Measurements from ENCODE around the gene MYOG. TPM values are rescaled to one million over a fixed set of nuclear protein-coding genes. Genes with fewer than 3 reads are reported as not detected.

The MYOG gene
- total RNA-seq, 4 donors from 2014 or later, result not detected

DNA sequence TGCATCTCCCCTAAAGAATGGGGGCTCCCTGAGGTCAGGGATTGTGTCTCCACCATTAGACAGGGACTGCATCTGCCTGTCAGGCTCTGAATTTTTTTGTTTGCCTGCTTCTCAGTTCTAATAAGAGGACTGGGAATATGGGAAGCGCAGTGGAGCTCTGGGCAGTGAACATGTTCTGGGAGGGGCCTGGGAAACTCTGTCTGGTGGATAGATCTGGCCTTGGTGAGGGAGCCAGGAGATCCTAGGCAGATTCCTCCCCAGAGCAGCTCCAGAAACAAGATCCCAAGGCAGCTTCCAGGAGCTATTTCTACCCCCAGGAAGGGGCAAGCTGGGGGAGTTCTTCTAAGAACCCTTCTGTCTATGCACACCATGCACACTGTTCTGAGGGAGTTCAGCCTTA, 12.6 kb upstream of the MYOG start:
- Histone ChIP-seq H3K27me3 (no peaks in the 10 kb centered on the region), H3K27ac (no peak overlapping the region), H3K36me3 (no peaks in the 10 kb centered on the region), H3K9me3 (peaks cover 0 to 13% (median 0%) of the 10 kb centered on the region in 4 donors), H3K4me3 (no peak overlapping the region), H3K4me1 (no peaks in the 10 kb centered on the region)
- no peak for DNase-seq
- TF ChIP-seq CTCF (IDR thresholded peaks at IDR 0.05) (no peak), POLR2A (IDR thresholded peaks at IDR 0.05) (no peak)

DNA sequence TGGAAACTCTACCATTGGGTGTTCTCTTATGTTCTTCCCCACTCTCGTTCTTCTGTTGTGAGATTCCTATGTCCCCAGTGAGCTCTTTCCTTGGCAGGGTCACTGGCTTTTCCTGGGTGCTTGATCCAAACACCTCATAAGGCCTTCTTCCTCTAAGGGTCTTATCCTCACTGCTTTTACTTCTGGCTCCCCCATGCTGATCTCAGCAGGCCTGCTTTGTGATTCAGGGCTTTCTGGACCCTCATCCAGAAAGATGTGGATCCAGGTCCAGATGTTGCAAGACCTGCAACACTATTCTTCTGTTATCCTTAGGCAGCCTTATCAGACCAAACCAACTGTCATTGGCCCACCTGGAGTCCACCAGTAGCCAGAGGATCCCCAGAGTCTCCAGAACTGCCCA, 11.2 kb upstream of the MYOG start:
- Histone ChIP-seq H3K27ac (no peak overlapping the region), H3K4me1 (no peaks in the 10 kb centered on the region), H3K4me3 (no peak overlapping the region), H3K36me3 (no peaks in the 10 kb centered on the region), H3K9me3 (peaks cover 0 to 13% (median 0%) of the 10 kb centered on the region in 4 donors), H3K27me3 (no peaks in the 10 kb centered on the region)
- DNase-seq, result no peak
- no peak for TF ChIP-seq POLR2A (IDR thresholded peaks at IDR 0.05)

GRCh38 chr1:203096566-203096965, 10.8 kb upstream of the MYOG start:
- H3K9me3 ChIP-seq, result peaks cover 0 to 13% (median 0%) of the 10 kb centered on the region in 4 donors
- H3K4me3 ChIP-seq, result no peak overlapping the region
- DNase-seq, result no peak
- H3K36me3 ChIP-seq, result no peaks in the 10 kb centered on the region
- H3K27ac ChIP-seq, result no peak overlapping the region
- H3K27me3 ChIP-seq, result no peaks in the 10 kb centered on the region
- no peaks in the 10 kb centered on the region for H3K4me1 ChIP-seq
- TF ChIP-seq POLR2A (IDR thresholded peaks at IDR 0.05), result no peak
- no peak for TF ChIP-seq CTCF (IDR thresholded peaks at IDR 0.05)

GRCh38 chr1:203095061-203095690, 9.4 kb upstream of the MYOG start:
- Histone ChIP-seq H3K4me3 (no peak overlapping the region), H3K27ac (no peak overlapping the region), H3K36me3 (no peaks in the 10 kb centered on the region), H3K4me1 (no peaks in the 10 kb centered on the region), H3K27me3 (no peaks in the 10 kb centered on the region), H3K9me3 (peaks cover 0 to 13% (median 0%) of the 10 kb centered on the region in 4 donors)
- TF ChIP-seq POLR2A (IDR thresholded peaks at IDR 0.05), result no peak
- no peak for TF ChIP-seq CTCF (IDR thresholded peaks at IDR 0.05)
- no peak for DNase-seq

- Histone ChIP-seq H3K27me3 (no peaks in the 10 kb centered on the region), H3K4me1 (no peaks in the 10 kb centered on the region), H3K9me3 (peaks cover 0 to 13% (median 0%) of the 10 kb centered on the region in 4 donors), H3K36me3 (no peaks in the 10 kb centered on the region), H3K4me3 (no peak overlapping the region), H3K27ac (no peak overlapping the region)
- no peak for DNase-seq
- TF ChIP-seq POLR2A (IDR thresholded peaks at IDR 0.05), result no peak
- no peak for TF ChIP-seq CTCF (IDR thresholded peaks at IDR 0.05)
Measured at GRCh38 chr1:203093754-203094410, 8.1 kb upstream of the MYOG start.

DNA sequence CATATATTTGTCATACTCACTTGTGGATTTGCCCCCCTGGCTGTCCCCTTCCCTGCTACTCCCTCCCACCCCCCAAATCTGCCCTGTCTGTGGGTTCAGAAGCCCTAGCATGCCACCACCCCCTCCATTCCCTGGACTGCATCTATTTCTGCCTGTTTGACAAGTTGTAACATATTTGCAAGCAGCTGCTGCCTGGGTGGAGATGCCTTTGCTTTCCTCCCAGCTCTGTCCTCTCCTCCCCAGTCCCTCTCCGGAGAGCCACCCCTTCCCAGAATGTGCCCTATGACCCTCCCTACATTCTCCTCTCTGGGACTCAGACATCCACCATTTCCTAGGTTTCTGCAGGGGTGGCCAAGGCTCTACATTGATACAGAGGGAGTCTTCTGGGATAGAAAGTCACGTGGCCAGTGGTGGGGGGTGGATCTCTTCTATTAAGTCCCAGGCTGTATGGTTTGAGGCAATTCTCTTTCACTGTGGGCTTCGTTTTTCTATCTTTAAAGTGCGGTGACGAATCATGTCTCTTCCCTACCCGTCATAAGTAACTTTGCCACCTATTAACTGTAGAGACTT, 6.0 kb upstream of the MYOG start:
- Histone ChIP-seq H3K27ac (no peak overlapping the region), H3K4me3 (no peak overlapping the region), H3K9me3 (peaks cover 0 to 13% (median 0%) of the 10 kb centered on the region in 4 donors), H3K27me3 (no peaks in the 10 kb centered on the region), H3K4me1 (no peaks in the 10 kb centered on the region), H3K36me3 (no peaks in the 10 kb centered on the region)
- TF ChIP-seq POLR2A (IDR thresholded peaks at IDR 0.05) (no peak), CTCF (IDR thresholded peaks at IDR 0.05) (no peak)
- DNase-seq, result no peak
